BJ (cell line): ENCODE results near the gene ATP5F1D. TPM values are rescaled to one million over a fixed set of nuclear protein-coding genes. Genes with fewer than 3 reads are reported as not detected.

Experiments
- CTCF ChIA-PET: fragments of 350-600 bp; formaldehyde crosslinking; extraction: SDS; loops from one replicate; lab custom pipeline; 2021; ENCODE audit warnings: antibody characterized with exemption, inconsistent platforms; lab: Yijun Ruan, JAX
- POLR2A ChIA-PET: fragments of 300-600 bp; sonication (Branson Sonifier 250); formaldehyde crosslinking; extraction: SDS; loops from one replicate; lab custom pipeline; 2021; ENCODE audit warnings: antibody characterized with exemption; lab: Charles Lee
- DNase-seq: peaks from one replicate; pipeline ENCODE4 v3.0.0-alpha.2; 2011; ENCODE audit warnings: low read depth
- H3K27me3 ChIP-seq: 2 replicates; pipeline ENCODE4 v1.6.0; 2011; ENCODE audit warnings: low read length; ENCODE audit not compliant: control insufficient read depth, insufficient read depth
- H3K36me3 ChIP-seq: 2 replicates; pipeline ENCODE4 v1.5.1; 2011; ENCODE audit warnings: low read length; ENCODE audit not compliant: control insufficient read depth, insufficient read depth
- H3K4me3 ChIP-seq: 2 replicates; pipeline ENCODE4 v1.5.1; 2011; ENCODE audit warnings: low read depth, mild to moderate bottlenecking, control low read depth, low read length
- polyA plus RNA-seq: library from polyadenylated mRNA; depleted of rRNA; stranded (reverse); fragments of >200 nt; gene quantifications from 2 replicates; pipeline ENCODE4 v1.2.3, GENCODE V29; 2011
- TF ChIP-seq, protein P1 (sequence below): IDR thresholded peaks from 2 replicates; pipeline ENCODE4 v1.5.1; 2011; ENCODE audit warnings: low read depth, mild to moderate bottlenecking, control low read depth, inconsistent platforms, low read length, moderate library complexity; ENCODE audit not compliant: insufficient read depth

ATP5F1D gene
- polyA plus RNA-seq, 1 experiment: 65.1 TPM

DNA sequence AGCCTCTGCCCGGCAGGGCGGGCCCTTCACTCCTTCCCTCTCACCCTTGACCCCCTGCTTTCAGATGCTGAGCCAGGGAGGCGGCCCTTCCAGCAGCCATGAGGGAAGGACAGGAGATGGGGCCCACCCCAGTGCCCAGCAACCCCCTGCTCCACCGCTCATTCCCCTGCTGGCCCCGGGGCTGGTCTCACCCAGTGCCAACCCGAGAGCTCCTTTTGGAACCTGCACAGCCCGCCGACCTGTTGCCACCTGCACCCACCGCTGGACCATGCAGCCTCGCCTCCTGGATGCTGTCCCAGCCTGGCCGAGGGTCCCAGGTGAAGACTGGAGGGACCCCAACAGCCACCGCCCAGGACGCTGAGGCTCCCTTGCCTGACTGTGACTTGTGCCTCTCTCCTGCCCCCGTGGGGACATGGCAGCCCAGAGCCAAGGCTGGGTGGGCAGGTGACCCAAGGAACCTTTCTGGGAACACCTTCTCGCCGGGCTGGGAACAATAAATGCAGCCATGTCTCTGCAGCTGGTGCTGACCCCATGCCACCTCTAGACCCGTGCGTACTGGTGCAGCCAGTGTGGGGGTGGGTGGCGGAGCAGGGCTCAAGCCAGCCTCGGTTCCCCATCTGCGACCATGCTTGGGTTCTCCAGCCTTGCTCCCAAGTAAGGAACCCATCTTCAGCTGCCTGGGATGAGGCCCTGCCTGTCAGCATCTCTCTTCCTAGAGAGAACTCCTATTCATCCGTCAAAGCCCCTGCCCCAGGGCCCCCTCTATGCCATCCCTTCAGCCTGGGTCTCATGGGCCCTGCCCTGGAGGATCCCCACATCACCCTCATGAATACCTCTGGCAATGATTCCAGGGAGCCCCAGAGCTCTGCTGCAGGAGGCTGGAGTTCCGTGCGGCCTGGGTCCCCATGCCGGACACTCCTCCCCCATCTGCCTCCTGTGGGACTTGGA, 37.4 kb downstream of the ATP5F1D start:
- CTCF ChIA-PET: interaction anchor here (0.6 to 3.3 kb wide), 24 partner anchors 10 to 212 kb away, joined by 3 to 12 read pairs (median 4); partner anchors contain the start of genes ATP5F1D, CIRBP and REEP6
- no peak overlapping the region for H3K4me3 ChIP-seq
- POLR2A ChIA-PET: interaction anchor here (0.6 to 0.9 kb wide), 2 partner anchors 10 to 40 kb away, joined by 3 to 5 read pairs; partner anchors contain the start of gene CIRBP
- H3K27me3 ChIP-seq: no peaks in the 10 kb centered on the region
- TF ChIP-seq, protein P1, sequence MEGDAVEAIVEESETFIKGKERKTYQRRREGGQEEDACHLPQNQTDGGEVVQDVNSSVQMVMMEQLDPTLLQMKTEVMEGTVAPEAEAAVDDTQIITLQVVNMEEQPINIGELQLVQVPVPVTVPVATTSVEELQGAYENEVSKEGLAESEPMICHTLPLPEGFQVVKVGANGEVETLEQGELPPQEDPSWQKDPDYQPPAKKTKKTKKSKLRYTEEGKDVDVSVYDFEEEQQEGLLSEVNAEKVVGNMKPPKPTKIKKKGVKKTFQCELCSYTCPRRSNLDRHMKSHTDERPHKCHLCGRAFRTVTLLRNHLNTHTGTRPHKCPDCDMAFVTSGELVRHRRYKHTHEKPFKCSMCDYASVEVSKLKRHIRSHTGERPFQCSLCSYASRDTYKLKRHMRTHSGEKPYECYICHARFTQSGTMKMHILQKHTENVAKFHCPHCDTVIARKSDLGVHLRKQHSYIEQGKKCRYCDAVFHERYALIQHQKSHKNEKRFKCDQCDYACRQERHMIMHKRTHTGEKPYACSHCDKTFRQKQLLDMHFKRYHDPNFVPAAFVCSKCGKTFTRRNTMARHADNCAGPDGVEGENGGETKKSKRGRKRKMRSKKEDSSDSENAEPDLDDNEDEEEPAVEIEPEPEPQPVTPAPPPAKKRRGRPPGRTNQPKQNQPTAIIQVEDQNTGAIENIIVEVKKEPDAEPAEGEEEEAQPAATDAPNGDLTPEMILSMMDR: no peak
- H3K36me3 ChIP-seq: peaks cover 16% of the 10 kb centered on the region
- no peak for DNase-seq

DNA sequence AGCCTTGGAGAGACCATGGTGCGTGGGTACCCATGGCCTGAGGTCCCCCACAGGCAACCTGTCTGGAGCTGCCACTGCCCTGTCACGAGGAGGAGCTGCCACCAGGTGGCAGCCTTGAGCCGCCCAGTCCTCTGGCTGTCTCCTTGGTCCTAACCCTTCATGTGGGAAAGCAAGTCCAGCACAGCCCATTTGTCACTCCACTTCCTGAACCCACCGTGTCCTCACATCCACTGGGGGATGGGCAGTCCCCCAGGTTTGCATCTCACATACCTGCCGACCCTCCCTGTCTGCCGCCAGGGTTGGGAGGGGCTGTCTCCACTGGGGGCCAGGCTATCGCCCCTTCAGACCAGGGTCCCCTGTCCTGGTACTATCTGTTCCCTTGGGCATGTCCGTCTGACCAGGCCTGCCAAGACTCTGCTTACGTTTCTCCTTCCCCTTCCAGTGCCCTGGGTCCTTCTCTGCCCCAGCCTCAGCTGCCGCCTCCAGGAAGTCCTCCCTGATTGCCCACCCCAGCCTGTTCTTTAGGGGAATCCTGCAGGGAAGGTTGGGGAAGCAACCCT, 38.3 kb downstream of the ATP5F1D start:
- CTCF ChIA-PET: interaction anchor here (0.6 to 3.3 kb wide), 24 partner anchors 11 to 211 kb away, joined by 3 to 12 read pairs (median 4); partner anchors contain the start of genes ATP5F1D, CIRBP and REEP6
- peaks cover 4% of the 10 kb centered on the region for H3K27me3 ChIP-seq
- H3K4me3 ChIP-seq: no peak overlapping the region
- POLR2A ChIA-PET: interaction anchor here (0.6 to 0.9 kb wide), 2 partner anchors 11 to 39 kb away, joined by 3 to 5 read pairs; partner anchors contain the start of gene CIRBP
- no peak for DNase-seq
- peaks cover 7% of the 10 kb centered on the region for H3K36me3 ChIP-seq
- TF ChIP-seq, protein P1: peak; percentile 97

DNA sequence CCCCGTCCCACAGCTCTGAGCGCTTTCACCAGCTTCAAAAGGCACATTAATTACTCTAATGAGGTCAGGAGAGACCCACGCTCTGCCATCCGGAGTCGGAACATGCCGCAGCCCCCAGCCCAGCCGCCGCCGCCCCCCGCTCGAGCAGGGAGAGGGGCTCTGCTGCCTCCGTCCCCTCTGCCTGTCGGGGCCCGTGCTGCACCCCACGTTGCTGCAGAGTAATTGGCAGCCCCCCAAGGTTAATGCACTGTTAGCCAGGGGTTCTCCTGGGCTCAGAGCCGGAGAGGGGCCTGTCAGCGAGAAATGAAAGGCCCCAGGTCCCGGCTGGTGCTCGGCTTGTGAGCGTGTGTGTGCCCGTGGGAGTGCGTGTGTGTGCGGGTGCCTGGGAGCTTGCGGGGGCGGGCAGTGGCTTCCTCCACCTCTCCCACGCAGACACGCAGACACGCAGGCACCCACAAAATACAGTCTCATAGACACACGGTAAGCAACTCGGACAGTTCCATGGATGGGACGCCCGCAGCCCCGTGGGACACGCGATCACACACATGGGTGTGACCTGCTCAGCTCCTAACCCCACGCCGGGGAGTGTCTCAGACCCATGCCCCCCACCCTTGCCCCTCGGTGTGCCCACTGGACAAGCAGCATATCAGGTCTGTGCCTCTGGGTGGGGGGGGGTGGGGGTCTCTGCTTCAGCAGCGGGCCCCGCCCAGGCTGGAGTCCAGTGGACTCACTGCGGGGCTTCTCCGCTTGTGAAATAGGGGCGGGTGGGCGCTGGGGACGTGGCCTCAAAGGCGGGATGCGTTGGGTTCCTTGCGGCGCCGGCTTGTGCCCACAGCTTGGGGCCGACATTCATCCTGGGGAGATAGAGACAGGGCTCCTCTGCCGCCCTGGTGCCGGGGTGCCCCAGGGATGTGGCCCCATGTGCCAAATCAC, 39.4 kb downstream of the ATP5F1D start:
- no peak for DNase-seq
- H3K4me3 ChIP-seq: no peak overlapping the region
- POLR2A ChIA-PET: no interaction called here
- CTCF ChIA-PET: interaction anchor here (1.4 to 1.8 kb wide), 4 partner anchors 10 to 165 kb away, joined by 5 to 11 read pairs (median 8); partner anchors contain the start of gene CIRBP
- peaks cover 6% of the 10 kb centered on the region for H3K36me3 ChIP-seq
- peaks cover 8% of the 10 kb centered on the region for H3K27me3 ChIP-seq
- TF ChIP-seq, protein P1: no peak

DNA sequence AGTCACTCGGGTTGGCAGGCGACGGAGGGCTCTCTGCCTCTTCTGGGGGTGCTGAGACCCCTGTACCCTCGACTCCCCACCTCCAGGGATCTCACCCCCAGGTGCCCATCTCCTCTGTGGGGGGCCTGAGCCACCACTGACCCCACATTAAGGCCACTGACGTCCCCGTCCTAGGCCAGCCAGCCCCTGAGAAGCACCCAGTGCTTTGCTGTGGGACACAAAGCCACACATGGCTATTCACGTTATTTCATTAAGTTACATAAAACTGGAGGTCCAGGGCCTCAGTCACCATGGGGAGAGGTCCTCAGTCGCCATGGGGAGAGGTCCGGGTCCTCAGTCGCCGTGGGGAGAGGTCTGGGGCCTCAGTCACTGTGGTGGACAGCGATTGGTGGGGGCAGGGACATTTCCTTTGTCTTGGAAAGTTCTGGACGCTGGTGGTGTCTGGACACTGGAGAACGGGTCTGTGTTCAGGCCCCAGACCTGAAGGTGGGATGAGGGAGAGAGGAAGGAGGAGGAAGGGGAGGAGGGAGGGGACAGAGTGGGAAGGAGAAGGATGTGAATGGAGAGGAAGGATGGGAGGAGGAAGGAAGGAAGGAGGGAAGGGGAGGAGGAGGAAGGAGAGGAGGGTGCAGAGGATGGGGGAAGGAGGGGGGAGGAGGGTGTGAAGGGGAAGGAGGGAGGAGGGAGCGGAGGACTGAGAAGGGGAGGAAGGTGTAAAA, 40.2 kb downstream of the ATP5F1D start:
- TF ChIP-seq, protein P1: no peak
- Histone ChIP-seq H3K36me3 (peaks cover 6% of the 10 kb centered on the region), H3K27me3 (peaks cover 11% of the 10 kb centered on the region), H3K4me3 (no peak overlapping the region)
- DNase-seq: no peak
- POLR2A ChIA-PET: no interaction called here
- CTCF ChIA-PET: no interaction called here
